ENCODE results near the gene EHD2.
"Not testable (repeated sequence)": the region's sequence is repeated elsewhere in the genome, so short reads cannot be mapped to it uniquely, and the experiment has no call there.

EHD2 gene

GRCh38 chr19:47718415-47719046 is 5.3 kb downstream of the EHD2 start:
- peak overlapping the region; percentile 12; the same call in 1 of the 2 replicates for H3K27ac ChIP-seq (ENCODE audit: low read depth, low read length)
- peaks cover 13% of the 10 kb centered on the region; the same call in 1 of the 2 replicates for H3K4me1 ChIP-seq (ENCODE audit: control insufficient read depth, insufficient read depth, low read length)
- H3K27me3 ChIP-seq (ENCODE audit: control insufficient read depth, insufficient read depth, low read length); H3K9me3 ChIP-seq (ENCODE audit: control insufficient read depth, insufficient read depth, low read depth, low read length); H3K4me3 ChIP-seq (ENCODE audit: low read depth, low read length): not testable (repeated sequence)
- H3K36me3 ChIP-seq (ENCODE audit: control insufficient read depth, insufficient read depth, low read length): peaks cover 12% of the 10 kb centered on the region; the same call in 1 of the 2 replicates
- H3K9ac ChIP-seq (ENCODE audit: low read length): peak overlapping the region; percentile 12

GRCh38 chr19:47719047-47719859 is 6.0 kb downstream of the EHD2 start:
- H3K36me3 ChIP-seq (ENCODE audit: control insufficient read depth, insufficient read depth, low read length): peaks cover 12% of the 10 kb centered on the region; the same call in 1 of the 2 replicates
- H3K9ac ChIP-seq (ENCODE audit: low read length): peak overlapping the region; percentile 12
- H3K9me3 ChIP-seq (ENCODE audit: control insufficient read depth, insufficient read depth, low read depth, low read length): peaks cover 7% of the 10 kb centered on the region
- no peak overlapping the region for H3K4me3 ChIP-seq (ENCODE audit: low read depth, low read length)
- peaks cover 8% of the 10 kb centered on the region; the same call in 1 of the 2 replicates for H3K4me1 ChIP-seq (ENCODE audit: control insufficient read depth, insufficient read depth, low read length)
- no peaks in the 10 kb centered on the region for H3K27me3 ChIP-seq (ENCODE audit: control insufficient read depth, insufficient read depth, low read length)
- peak overlapping the region; percentile 12; the same call in 1 of the 2 replicates for H3K27ac ChIP-seq (ENCODE audit: low read depth, low read length)

- Histone ChIP-seq H3K4me1 (ENCODE audit: control insufficient read depth, insufficient read depth, low read length) (peaks cover 8% of the 10 kb centered on the region; the same call in 1 of the 2 replicates), H3K9ac (ENCODE audit: low read length) (no peak overlapping the region), H3K27me3 (ENCODE audit: control insufficient read depth, insufficient read depth, low read length) (no peaks in the 10 kb centered on the region), H3K4me3 (ENCODE audit: low read depth, low read length) (no peak overlapping the region), H3K36me3 (ENCODE audit: control insufficient read depth, insufficient read depth, low read length) (peaks cover 15% of the 10 kb centered on the region; the same call in 1 of the 2 replicates), H3K27ac (ENCODE audit: low read depth, low read length) (no peak overlapping the region), H3K9me3 (ENCODE audit: control insufficient read depth, insufficient read depth, low read depth, low read length) (no peaks in the 10 kb centered on the region)
Measured at GRCh38 chr19:47720669-47721422, 7.6 kb downstream of the EHD2 start.

DNA sequence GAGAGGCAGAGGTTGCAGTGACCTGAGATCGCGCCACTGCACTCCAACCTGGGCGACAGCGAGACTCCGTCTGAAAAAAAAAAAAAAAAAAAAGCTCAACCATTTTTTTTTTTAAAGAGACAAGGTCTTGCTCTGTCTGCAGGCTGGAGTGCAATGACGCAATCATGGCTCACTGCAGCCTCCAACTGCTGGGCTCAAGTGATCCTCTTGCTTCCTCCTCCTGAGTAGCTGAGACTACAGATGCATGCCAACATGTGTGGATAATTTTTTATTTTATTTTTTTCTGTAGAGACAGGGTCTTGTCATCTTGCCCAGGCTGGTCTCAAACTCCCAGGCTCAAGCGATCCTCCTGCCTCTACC is 10.3 kb downstream of the EHD2 start:
- Histone ChIP-seq H3K4me3 (ENCODE audit: low read depth, low read length) (no peak overlapping the region), H3K27ac (ENCODE audit: low read depth, low read length) (no peak overlapping the region), H3K4me1 (ENCODE audit: control insufficient read depth, insufficient read depth, low read length) (peaks cover 8% of the 10 kb centered on the region; the same call in 1 of the 2 replicates), H3K27me3 (ENCODE audit: control insufficient read depth, insufficient read depth, low read length) (no peaks in the 10 kb centered on the region), H3K9ac (ENCODE audit: low read length) (no peak overlapping the region), H3K9me3 (ENCODE audit: control insufficient read depth, insufficient read depth, low read depth, low read length) (no peaks in the 10 kb centered on the region), H3K36me3 (ENCODE audit: control insufficient read depth, insufficient read depth, low read length) (peaks cover 21% of the 10 kb centered on the region; the same call in 1 of the 2 replicates)

DNA sequence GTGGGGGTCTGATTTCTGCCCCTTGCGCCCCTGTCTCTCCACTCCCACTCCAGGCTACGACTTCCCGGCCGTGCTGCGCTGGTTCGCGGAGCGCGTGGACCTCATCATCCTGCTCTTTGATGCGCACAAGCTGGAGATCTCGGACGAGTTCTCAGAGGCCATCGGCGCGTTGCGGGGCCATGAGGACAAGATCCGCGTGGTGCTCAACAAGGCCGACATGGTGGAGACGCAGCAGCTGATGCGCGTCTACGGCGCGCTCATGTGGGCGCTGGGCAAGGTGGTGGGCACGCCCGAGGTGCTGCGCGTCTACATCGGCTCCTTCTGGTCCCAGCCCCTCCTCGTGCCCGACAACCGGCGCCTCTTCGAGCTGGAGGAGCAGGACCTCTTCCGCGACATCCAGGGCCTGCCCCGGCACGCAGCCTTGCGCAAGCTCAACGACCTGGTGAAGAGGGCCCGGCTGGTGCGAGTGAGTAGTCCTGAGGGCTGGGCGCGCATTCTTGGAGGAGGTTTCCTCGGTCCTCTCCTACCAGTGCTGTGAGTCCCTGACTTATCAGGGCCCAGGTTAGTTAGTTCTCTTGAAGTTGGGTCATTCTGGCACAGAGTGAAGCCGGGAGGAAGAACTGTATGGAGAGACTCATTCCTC is 12.7 kb downstream of the EHD2 start:
- Histone ChIP-seq H3K36me3 (ENCODE audit: control insufficient read depth, insufficient read depth, low read length) (peaks cover 21% of the 10 kb centered on the region; the same call in 1 of the 2 replicates), H3K9me3 (ENCODE audit: control insufficient read depth, insufficient read depth, low read depth, low read length) (no peaks in the 10 kb centered on the region), H3K9ac (ENCODE audit: low read length) (no peak overlapping the region), H3K4me1 (ENCODE audit: control insufficient read depth, insufficient read depth, low read length) (peaks cover 12% of the 10 kb centered on the region), H3K27ac (ENCODE audit: low read depth, low read length) (no peak overlapping the region), H3K4me3 (ENCODE audit: low read depth, low read length) (no peak overlapping the region), H3K27me3 (ENCODE audit: control insufficient read depth, insufficient read depth, low read length) (no peaks in the 10 kb centered on the region)

- peaks cover 12% of the 10 kb centered on the region for H3K4me1 ChIP-seq (ENCODE audit: control insufficient read depth, insufficient read depth, low read length)
- no peak overlapping the region for H3K27ac ChIP-seq (ENCODE audit: low read depth, low read length)
- H3K27me3 ChIP-seq (ENCODE audit: control insufficient read depth, insufficient read depth, low read length): no peaks in the 10 kb centered on the region
- peaks cover 21% of the 10 kb centered on the region; the same call in 1 of the 2 replicates for H3K36me3 ChIP-seq (ENCODE audit: control insufficient read depth, insufficient read depth, low read length)
- H3K4me3 ChIP-seq (ENCODE audit: low read depth, low read length): no peak overlapping the region
- H3K9me3 ChIP-seq (ENCODE audit: control insufficient read depth, insufficient read depth, low read depth, low read length): no peaks in the 10 kb centered on the region
- H3K9ac ChIP-seq (ENCODE audit: low read length): no peak overlapping the region
Measured at GRCh38 chr19:47726467-47726866, 13.2 kb downstream of the EHD2 start.

GRCh38 chr19:47728295-47728694 is 15.1 kb downstream of the EHD2 start:
- H3K36me3 ChIP-seq (ENCODE audit: control insufficient read depth, insufficient read depth, low read length): peaks cover 21% of the 10 kb centered on the region; the same call in 1 of the 2 replicates
- not testable (repeated sequence) for H3K27me3 ChIP-seq (ENCODE audit: control insufficient read depth, insufficient read depth, low read length); H3K9ac ChIP-seq (ENCODE audit: low read length); H3K27ac ChIP-seq (ENCODE audit: low read depth, low read length); H3K4me3 ChIP-seq (ENCODE audit: low read depth, low read length); H3K9me3 ChIP-seq (ENCODE audit: control insufficient read depth, insufficient read depth, low read depth, low read length); H3K4me1 ChIP-seq (ENCODE audit: control insufficient read depth, insufficient read depth, low read length)

- Histone ChIP-seq H3K9me3 (ENCODE audit: control insufficient read depth, insufficient read depth, low read depth, low read length) (no peaks in the 10 kb centered on the region), H3K4me1 (ENCODE audit: control insufficient read depth, insufficient read depth, low read length) (peaks cover 9% of the 10 kb centered on the region), H3K27ac (ENCODE audit: low read depth, low read length) (peak overlapping the region; percentile 71; the same call in 1 of the 2 replicates), H3K9ac (ENCODE audit: low read length) (peak overlapping the region; percentile 77), H3K36me3 (ENCODE audit: control insufficient read depth, insufficient read depth, low read length) (peaks cover 21% of the 10 kb centered on the region; the same call in 1 of the 2 replicates), H3K27me3 (ENCODE audit: control insufficient read depth, insufficient read depth, low read length) (no peaks in the 10 kb centered on the region), H3K4me3 (ENCODE audit: low read depth, low read length) (peak overlapping the region; percentile 62)
Measured at GRCh38 chr19:47729468-47729798, 16.2 kb downstream of the EHD2 start.

DNA sequence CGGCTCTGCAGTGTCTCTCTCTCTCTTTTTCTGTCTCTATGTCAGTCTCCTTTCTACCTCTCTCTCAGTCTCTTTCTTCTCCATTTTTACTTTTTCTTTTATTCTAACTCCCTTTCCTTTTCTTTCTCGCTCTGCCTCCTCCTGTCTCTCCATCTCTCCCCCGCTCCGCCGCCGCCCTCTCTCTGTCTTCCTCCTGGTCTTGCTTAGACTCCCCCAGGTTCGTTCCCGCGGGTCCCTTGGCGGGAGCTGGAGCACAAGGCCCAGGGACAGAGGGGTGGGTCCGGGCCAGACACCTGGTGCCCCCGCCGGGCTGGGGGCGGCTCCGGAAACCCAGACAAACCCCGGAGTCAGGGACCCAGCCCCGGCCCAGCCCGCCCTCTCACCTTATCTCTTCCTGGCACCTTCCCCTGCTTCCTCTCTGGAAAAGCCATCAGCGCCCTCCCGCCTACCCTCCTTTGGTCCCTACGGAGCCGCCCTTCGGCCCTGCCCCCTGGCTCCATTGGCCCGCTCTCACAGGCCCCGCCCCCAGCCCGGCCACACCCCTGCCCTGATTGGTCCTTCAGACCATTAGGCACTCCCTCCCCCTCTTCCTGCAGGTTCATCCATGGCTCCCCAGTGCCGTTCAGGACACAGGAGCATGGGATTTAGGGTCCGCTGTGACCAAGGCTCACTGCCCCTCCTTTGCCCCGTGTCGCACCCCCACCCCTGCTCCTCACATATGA is 16.7 kb downstream of the EHD2 start:
- H3K9ac ChIP-seq (ENCODE audit: low read length): peak overlapping the region; percentile 77
- H3K27me3 ChIP-seq (ENCODE audit: control insufficient read depth, insufficient read depth, low read length): no peaks in the 10 kb centered on the region
- no peak overlapping the region for H3K27ac ChIP-seq (ENCODE audit: low read depth, low read length)
- peaks cover 21% of the 10 kb centered on the region; the same call in 1 of the 2 replicates for H3K36me3 ChIP-seq (ENCODE audit: control insufficient read depth, insufficient read depth, low read length)
- H3K4me1 ChIP-seq (ENCODE audit: control insufficient read depth, insufficient read depth, low read length): peaks cover 9% of the 10 kb centered on the region
- H3K9me3 ChIP-seq (ENCODE audit: control insufficient read depth, insufficient read depth, low read depth, low read length): no peaks in the 10 kb centered on the region
- peak overlapping the region; percentile 62 for H3K4me3 ChIP-seq (ENCODE audit: low read depth, low read length)

- no peaks in the 10 kb centered on the region for H3K27me3 ChIP-seq (ENCODE audit: control insufficient read depth, insufficient read depth, low read length)
- no peak overlapping the region for H3K4me3 ChIP-seq (ENCODE audit: low read depth, low read length)
- H3K27ac ChIP-seq (ENCODE audit: low read depth, low read length): no peak overlapping the region
- no peak overlapping the region for H3K9ac ChIP-seq (ENCODE audit: low read length)
- peaks cover 9% of the 10 kb centered on the region for H3K4me1 ChIP-seq (ENCODE audit: control insufficient read depth, insufficient read depth, low read length)
- H3K36me3 ChIP-seq (ENCODE audit: control insufficient read depth, insufficient read depth, low read length): peaks cover 21% of the 10 kb centered on the region; the same call in 1 of the 2 replicates
- H3K9me3 ChIP-seq (ENCODE audit: control insufficient read depth, insufficient read depth, low read depth, low read length): no peaks in the 10 kb centered on the region
Measured at GRCh38 chr19:47730521-47730889, 17.3 kb downstream of the EHD2 start.

Measured in HUES6 (cell line).